ENCODE measurements around the gene TSC22D4. TPM values are rescaled to one million over a fixed set of nuclear protein-coding genes. Genes with fewer than 3 reads are reported as not detected.

Gene TSC22D4
- polyA plus RNA-seq, 2 of the 4 experiments (the other 2 are of a cell fraction) = 7.9 to 28.9 TPM

DNA sequence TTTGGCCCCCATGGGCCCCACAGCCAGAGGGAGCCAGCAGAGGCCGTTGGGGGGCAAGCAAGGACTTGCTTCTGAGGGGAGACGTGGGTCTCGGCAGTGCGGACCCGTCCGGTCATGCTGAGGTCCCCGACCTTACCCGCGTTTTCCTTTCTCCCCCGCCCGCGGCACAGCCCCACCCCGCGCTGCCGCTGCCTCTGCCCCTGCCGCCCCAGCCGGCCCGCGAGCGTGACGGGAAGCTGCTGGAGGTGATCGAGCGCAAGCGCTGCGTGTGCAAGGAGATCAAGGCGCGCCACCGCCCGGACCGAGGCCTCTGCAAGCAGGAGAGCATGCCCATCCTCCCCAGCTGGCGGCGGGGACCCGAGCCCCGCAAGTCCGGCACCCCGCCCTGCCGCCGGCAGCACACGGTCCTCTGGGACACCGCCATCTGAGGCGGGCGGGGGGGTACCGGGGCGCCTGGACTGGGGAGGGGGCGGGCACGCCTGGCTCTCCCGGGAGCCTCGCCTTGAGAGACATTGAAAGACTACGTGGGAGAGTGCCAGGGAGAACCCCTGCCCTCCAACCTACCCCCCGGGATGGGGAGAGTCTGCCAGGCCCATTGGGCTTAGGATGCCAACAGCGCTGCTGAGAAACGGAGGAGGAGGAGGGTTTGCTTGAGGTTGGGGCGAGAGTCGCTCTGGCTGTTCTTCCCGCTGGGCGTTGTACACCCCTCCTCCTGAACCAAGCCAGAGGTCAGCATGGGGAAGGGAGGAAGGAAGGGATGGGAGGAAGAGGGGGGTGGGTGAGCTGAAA, 14.7 kb upstream of the TSC22D4 start:
- no peaks in the 10 kb centered on the region for H3K9me3 ChIP-seq
- no peak for DNase-seq (ENCODE audit: low read depth in 1 of 2, low spot score in 1 of 2)

DNA sequence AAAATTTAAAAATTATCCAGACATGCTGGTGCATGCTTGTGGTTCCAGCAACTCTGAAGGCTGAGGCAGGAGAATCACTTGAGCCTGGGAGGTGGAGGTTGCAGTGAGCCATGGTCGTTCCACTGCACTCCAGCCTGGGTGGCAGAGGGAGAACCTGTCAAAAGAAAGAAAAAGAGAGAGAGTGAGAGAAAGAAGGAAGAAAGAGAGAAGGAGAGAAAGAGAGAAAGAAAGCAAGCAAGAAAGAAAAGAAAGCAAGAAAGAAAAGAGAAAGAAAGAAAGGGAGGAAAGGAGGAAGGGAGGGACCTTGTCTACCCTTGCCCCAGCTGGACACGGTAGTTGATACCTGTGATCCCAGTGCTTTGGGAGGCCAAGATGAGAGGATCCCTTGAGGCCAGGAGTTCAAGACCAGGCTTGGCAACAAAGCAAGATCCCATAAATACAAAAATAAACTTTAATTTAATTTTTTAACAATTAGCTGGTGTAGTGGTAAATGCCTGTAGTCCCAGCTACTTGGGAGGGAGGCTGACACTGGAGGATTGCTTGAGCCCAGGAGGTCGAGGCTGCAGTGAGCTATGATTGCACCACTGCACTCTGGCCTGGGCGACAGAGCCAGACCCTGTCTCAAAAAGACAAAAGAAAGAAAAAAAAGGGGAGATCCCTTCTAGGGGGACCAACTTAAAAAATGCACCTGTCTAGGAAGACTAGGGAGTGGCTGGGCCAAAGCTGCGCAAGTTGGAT, 13.9 kb upstream of the TSC22D4 start:
- ATAC-seq = no peak
- Histone ChIP-seq H3K27ac (no peak overlapping the region), H3K4me1 (no peaks in the 10 kb centered on the region), H3K4me2 (no peak overlapping the region), H3K4me3 (no peak overlapping the region), H3K9me3 (no peaks in the 10 kb centered on the region)
- FAIRE-seq = no peak
- whole genome bisulfite sequencing (ENCODE audit: missing lambda C conversion rate) = 76% methylated on average over 5 of the region's 5 CpGs
- POLR2A ChIA-PET = no interaction called here
- CTCF ChIA-PET = interaction anchor here (0.6 to 2.5 kb wide), 4 partner anchors 10 to 71 kb away, joined by 5 to 12 read pairs (median 6); no protein-coding TSS in a partner anchor
- TF ChIP-seq EHF (CRISPR knock-in tag; IDR thresholded peaks at IDR 0.05) (no peak), NPAS2 (CRISPR knock-in tag; IDR thresholded peaks at IDR 0.05; ENCODE audit: borderline replicate concordance) (no peak), KDM1A (IDR thresholded peaks at IDR 0.05; ENCODE audit: low read depth) (no peak), NFE2L2 (conservative IDR thresholded peaks at IDR 0.05; ENCODE audit: low read length) (no peak), RNF2 (IDR thresholded peaks at IDR 0.05; ENCODE audit: borderline replicate concordance, low read depth) (no peak), ZFP36 (IDR thresholded peaks at IDR 0.05; ENCODE audit: borderline replicate concordance, partially characterized antibody) (no peak), NR3C1 (IDR thresholded peaks at IDR 0.05) (no peak), CEBPB (IDR thresholded peaks at IDR 0.05) (no peak), FOXS1 (CRISPR knock-in tag; IDR thresholded peaks at IDR 0.05) (no peak), HOXB13 (CRISPR knock-in tag; IDR thresholded peaks at IDR 0.05; ENCODE audit: low read depth) (no peak), MYC (IDR thresholded peaks at IDR 0.05; ENCODE audit: borderline replicate concordance, low read length) (no peak), ZNF302 (CRISPR knock-in tag; IDR thresholded peaks at IDR 0.05) (no peak), FOSL2 (IDR thresholded peaks at IDR 0.05) (no peak), FOSL2 (CRISPR knock-in tag; IDR thresholded peaks at IDR 0.05) (no peak), SREBF2 (IDR thresholded peaks at IDR 0.05) (no peak)
- DNase-seq (ENCODE audit: low read depth in 1 of 2, low spot score in 1 of 2) = no peak

More for the DNA sequence above, 14.7 kb upstream of the TSC22D4 start:
- 86% methylated on average over 35 of the region's 56 CpGs for WGBS (ENCODE audit: missing lambda C conversion rate)
- POLR2A ChIA-PET = no interaction called here
- no peak for TF ChIP-seq ZC3H11A (IDR thresholded peaks at IDR 0.05)
- TF ChIP-seq TP53 (CRISPR knock-in tag; IDR thresholded peaks at IDR 0.05) = no peak
- TF ChIP-seq MAFK (IDR thresholded peaks at IDR 0.05; ENCODE audit: partially characterized antibody) = no peak
- TF ChIP-seq, protein P1, sequence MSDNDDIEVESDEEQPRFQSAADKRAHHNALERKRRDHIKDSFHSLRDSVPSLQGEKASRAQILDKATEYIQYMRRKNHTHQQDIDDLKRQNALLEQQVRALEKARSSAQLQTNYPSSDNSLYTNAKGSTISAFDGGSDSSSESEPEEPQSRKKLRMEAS (IDR thresholded peaks at IDR 0.05) = no peak
- TF ChIP-seq KDM5A (IDR thresholded peaks at IDR 0.05) = no peak
- no peak for TF ChIP-seq HOXA7 (CRISPR knock-in tag; IDR thresholded peaks at IDR 0.05)
- no peak for TF ChIP-seq HEYL (CRISPR knock-in tag; IDR thresholded peaks at IDR 0.05)
- no peak for TF ChIP-seq RARB (CRISPR knock-in tag; IDR thresholded peaks at IDR 0.05)
- TF ChIP-seq, protein P2, sequence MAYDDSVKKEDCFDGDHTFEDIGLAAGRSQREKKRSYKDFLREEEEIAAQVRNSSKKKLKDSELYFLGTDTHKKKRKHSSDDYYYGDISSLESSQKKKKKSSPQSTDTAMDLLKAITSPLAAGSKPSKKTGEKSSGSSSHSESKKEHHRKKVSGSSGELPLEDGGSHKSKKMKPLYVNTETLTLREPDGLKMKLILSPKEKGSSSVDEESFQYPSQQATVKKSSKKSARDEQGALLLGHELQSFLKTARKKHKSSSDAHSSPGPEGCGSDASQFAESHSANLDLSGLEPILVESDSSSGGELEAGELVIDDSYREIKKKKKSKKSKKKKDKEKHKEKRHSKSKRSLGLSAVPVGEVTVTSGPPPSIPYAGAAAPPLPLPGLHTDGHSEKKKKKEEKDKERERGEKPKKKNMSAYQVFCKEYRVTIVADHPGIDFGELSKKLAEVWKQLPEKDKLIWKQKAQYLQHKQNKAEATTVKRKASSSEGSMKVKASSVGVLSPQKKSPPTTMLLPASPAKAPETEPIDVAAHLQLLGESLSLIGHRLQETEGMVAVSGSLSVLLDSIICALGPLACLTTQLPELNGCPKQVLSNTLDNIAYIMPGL (CRISPR knock-in tag; IDR thresholded peaks at IDR 0.05; ENCODE audit: borderline replicate concordance) = no peak
- no peak for TF ChIP-seq CBX8 (IDR thresholded peaks at IDR 0.05)
- TF ChIP-seq TFCP2L1 (CRISPR knock-in tag; IDR thresholded peaks at IDR 0.05) = no peak
- TF ChIP-seq PBX3 (IDR thresholded peaks at IDR 0.05) = no peak
- no peak for TF ChIP-seq CEBPB (IDR thresholded peaks at IDR 0.05)
- TF ChIP-seq NFE2L2 (conservative IDR thresholded peaks at IDR 0.05; ENCODE audit: low read length) = no peak
- TF ChIP-seq JUNB (IDR thresholded peaks at IDR 0.05) = no peak
- no peak for TF ChIP-seq JUN (IDR thresholded peaks at IDR 0.05)
- no peak for TF ChIP-seq ESRRA (IDR thresholded peaks at IDR 0.05; ENCODE audit: borderline replicate concordance, low read length)
- TF ChIP-seq SREBF2 (IDR thresholded peaks at IDR 0.05) = no peak
- no peak for TF ChIP-seq NR3C1 (IDR thresholded peaks at IDR 0.05)
- no peak for ATAC-seq
- CTCF ChIA-PET = interaction anchor here (0.9 to 2.5 kb wide), 5 partner anchors 11 to 93 kb away, joined by 3 to 12 read pairs (median 5); partner anchors contain the start of genes FBXO24 and TSC22D4
- Histone ChIP-seq H3K4me3 (no peak overlapping the region), H3K27ac (no peak overlapping the region), H3K4me1 (no peaks in the 10 kb centered on the region), H3K4me2 (no peak overlapping the region)
- no peak for FAIRE-seq

Measured in A549 (cell line).